Stomach smooth muscle (tissue), 2 donors: ENCODE data around the gene SHANK1.

Source experiments
- H3K27ac ChIP-seq: one replicate; pipeline ENCODE4 v1.7.0; 2013; ENCODE audit warnings: mild to moderate bottlenecking, low read length, inconsistent platforms
- H3K27me3 ChIP-seq, 2 donors: one replicate each; pipeline ENCODE4 v1.7.0; 2013; ENCODE audit warnings: low read length in 2 of 2; ENCODE audit not compliant: insufficient read depth in 2 of 2, control insufficient read depth in 1 of 2
- H3K36me3 ChIP-seq, 2 donors: one replicate each; pipeline ENCODE4 v1.7.0; 2013; ENCODE audit warnings: low read length in 2 of 2; ENCODE audit not compliant: control insufficient read depth in 2 of 2, insufficient read depth in 2 of 2
- H3K4me1 ChIP-seq: one replicate; pipeline ENCODE4 v1.7.0; 2013; ENCODE audit warnings: low read length; ENCODE audit not compliant: control insufficient read depth, insufficient read depth
- H3K4me3 ChIP-seq, 2 donors: one replicate each; pipeline ENCODE4 v1.7.0; 2013; ENCODE audit warnings: low read length in 2 of 2
- H3K9ac ChIP-seq, 2 donors: one replicate each; pipeline ENCODE4 v1.7.0; 2013; ENCODE audit warnings: low read length in 2 of 2, mild to moderate bottlenecking in 1 of 2
- H3K9me3 ChIP-seq, 2 donors: one replicate each; pipeline ENCODE4 v1.7.0; 2013; ENCODE audit warnings: low read length in 2 of 2; ENCODE audit not compliant: control insufficient read depth in 2 of 2
- donor health status: healthy.
- donor health status: Pancreatic carcinoma.

The SHANK1 gene

GRCh38 chr19:50647879-50648615 is 71.6 kb downstream of the SHANK1 start:
- Histone ChIP-seq H3K27ac (no peak overlapping the region), H3K9ac (no peak overlapping the region), H3K4me1 (no peaks in the 10 kb centered on the region), H3K36me3 (no peaks in the 10 kb centered on the region), H3K9me3 (no peaks in the 10 kb centered on the region), H3K4me3 (no peak overlapping the region), H3K27me3 (peaks cover 8 to 29% of the 10 kb centered on the region in 2 donors)

- Histone ChIP-seq H3K36me3 (no peaks in the 10 kb centered on the region), H3K4me3 (no peak overlapping the region), H3K27ac (no peak overlapping the region), H3K4me1 (no peaks in the 10 kb centered on the region), H3K27me3 (peaks cover 8 to 27% of the 10 kb centered on the region in 2 donors), H3K9ac (no peak overlapping the region), H3K9me3 (no peaks in the 10 kb centered on the region)
Observed at GRCh38 chr19:50646074-50646807, 73.4 kb downstream of the SHANK1 start.

GRCh38 chr19:50645107-50645506 is 74.5 kb downstream of the SHANK1 start:
- Histone ChIP-seq H3K4me3 (no peak overlapping the region), H3K9ac (no peak overlapping the region), H3K4me1 (peaks cover under 1% of the 10 kb centered on the region), H3K27ac (no peak overlapping the region), H3K9me3 (no peaks in the 10 kb centered on the region), H3K36me3 (no peaks in the 10 kb centered on the region), H3K27me3 (peaks cover 14 to 27% of the 10 kb centered on the region in 2 donors)

GRCh38 chr19:50644315-50644915 is 75.2 kb downstream of the SHANK1 start:
- no peak overlapping the region for H3K9ac ChIP-seq
- peaks cover 6% of the 10 kb centered on the region for H3K4me1 ChIP-seq
- H3K27ac ChIP-seq = no peak overlapping the region
- H3K4me3 ChIP-seq = no peak overlapping the region
- no peaks in the 10 kb centered on the region for H3K36me3 ChIP-seq
- H3K27me3 ChIP-seq = peaks cover 18 to 31% of the 10 kb centered on the region in 2 donors
- H3K9me3 ChIP-seq = no peaks in the 10 kb centered on the region

- no peak overlapping the region for H3K4me3 ChIP-seq
- H3K9me3 ChIP-seq = peaks cover under 1 to 3% of the 10 kb centered on the region in 2 donors
- H3K27ac ChIP-seq = no peak overlapping the region
- H3K9ac ChIP-seq = no peak overlapping the region
- peaks cover 23 to 45% of the 10 kb centered on the region in 2 donors for H3K27me3 ChIP-seq
- H3K4me1 ChIP-seq = peaks cover 6% of the 10 kb centered on the region
- no peaks in the 10 kb centered on the region for H3K36me3 ChIP-seq
Observed at GRCh38 chr19:50640368-50640767, 79.2 kb downstream of the SHANK1 start.

GRCh38 chr19:50639121-50640112 is 80.2 kb downstream of the SHANK1 start, which contains the start of gene SYT3:
SYT3 (minus strand) TSS chr19:50639881; CDS start chr19:50637411, 2,470 bp downstream.
- Histone ChIP-seq H3K27ac (no peak within 1 kb of the TSS), H3K27me3 (peaks cover 23 to 45% of the 10 kb centered on the region in 2 donors), H3K36me3 (no peaks in the 10 kb centered on the region), H3K4me1 (peaks cover 6% of the 10 kb centered on the region), H3K4me3 (peak within 1 kb of the TSS; percentile 59 to 67), H3K9ac (peak within 1 kb of the TSS in 1 of 2 donors; percentile 33), H3K9me3 (peaks cover 7% of the 10 kb centered on the region in 2 donors)

GRCh38 chr19:50638600-50638999 is 81.0 kb downstream of the SHANK1 start:
- Histone ChIP-seq H3K9ac (no peak overlapping the region), H3K4me1 (peaks cover 6% of the 10 kb centered on the region), H3K9me3 (peaks cover 14 to 15% of the 10 kb centered on the region in 2 donors), H3K27ac (no peak overlapping the region), H3K27me3 (peaks cover 23 to 45% of the 10 kb centered on the region in 2 donors), H3K4me3 (no peak overlapping the region), H3K36me3 (no peaks in the 10 kb centered on the region)

GRCh38 chr19:50636317-50637085 is 83.1 kb downstream of the SHANK1 start:
- H3K4me1 ChIP-seq = peaks cover 6% of the 10 kb centered on the region
- no peak overlapping the region for H3K4me3 ChIP-seq
- H3K9me3 ChIP-seq = peaks cover 15 to 17% of the 10 kb centered on the region in 2 donors
- H3K9ac ChIP-seq = no peak overlapping the region
- H3K27me3 ChIP-seq = peaks cover 23 to 36% of the 10 kb centered on the region in 2 donors
- no peak overlapping the region for H3K27ac ChIP-seq
- no peaks in the 10 kb centered on the region for H3K36me3 ChIP-seq

- no peaks in the 10 kb centered on the region for H3K4me1 ChIP-seq
- peaks cover 15 to 17% of the 10 kb centered on the region in 2 donors for H3K9me3 ChIP-seq
- H3K9ac ChIP-seq = no peak overlapping the region
- H3K27ac ChIP-seq = no peak overlapping the region
- no peak overlapping the region for H3K4me3 ChIP-seq
- peaks cover 11 to 27% of the 10 kb centered on the region in 2 donors for H3K27me3 ChIP-seq
- H3K36me3 ChIP-seq = no peaks in the 10 kb centered on the region
Observed at GRCh38 chr19:50633973-50634372, 85.6 kb downstream of the SHANK1 start.
